ENCODE measurements around the gene MRPL38. TPM values are rescaled to one million over a fixed set of nuclear protein-coding genes. Genes with fewer than 3 reads are reported as not detected.

Gene MRPL38
- total RNA-seq, 1 donor from 2014 or later: 77.8 TPM

GRCh38 chr17:75910699-75911098 is 6.0 kb upstream of the MRPL38 start:
- Mint-ChIP-seq H3K27ac (peak overlapping the region; percentile 73), H3K4me1 (peaks cover 17% of the 10 kb centered on the region), H3K9me3 (no peaks in the 10 kb centered on the region), H3K4me3 (no peak overlapping the region), H3K27me3 (ENCODE audit: low read depth) (no peaks in the 10 kb centered on the region), H3K36me3 (no peaks in the 10 kb centered on the region)
- DNase-seq (ENCODE audit: low spot score in 2 of 2, unreplicated experiment in 2 of 2): no peak
- TF ChIP-seq, protein P1, sequence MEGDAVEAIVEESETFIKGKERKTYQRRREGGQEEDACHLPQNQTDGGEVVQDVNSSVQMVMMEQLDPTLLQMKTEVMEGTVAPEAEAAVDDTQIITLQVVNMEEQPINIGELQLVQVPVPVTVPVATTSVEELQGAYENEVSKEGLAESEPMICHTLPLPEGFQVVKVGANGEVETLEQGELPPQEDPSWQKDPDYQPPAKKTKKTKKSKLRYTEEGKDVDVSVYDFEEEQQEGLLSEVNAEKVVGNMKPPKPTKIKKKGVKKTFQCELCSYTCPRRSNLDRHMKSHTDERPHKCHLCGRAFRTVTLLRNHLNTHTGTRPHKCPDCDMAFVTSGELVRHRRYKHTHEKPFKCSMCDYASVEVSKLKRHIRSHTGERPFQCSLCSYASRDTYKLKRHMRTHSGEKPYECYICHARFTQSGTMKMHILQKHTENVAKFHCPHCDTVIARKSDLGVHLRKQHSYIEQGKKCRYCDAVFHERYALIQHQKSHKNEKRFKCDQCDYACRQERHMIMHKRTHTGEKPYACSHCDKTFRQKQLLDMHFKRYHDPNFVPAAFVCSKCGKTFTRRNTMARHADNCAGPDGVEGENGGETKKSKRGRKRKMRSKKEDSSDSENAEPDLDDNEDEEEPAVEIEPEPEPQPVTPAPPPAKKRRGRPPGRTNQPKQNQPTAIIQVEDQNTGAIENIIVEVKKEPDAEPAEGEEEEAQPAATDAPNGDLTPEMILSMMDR (IDR thresholded peaks at IDR 0.05; ENCODE audit: unreplicated experiment): no peak

DNA sequence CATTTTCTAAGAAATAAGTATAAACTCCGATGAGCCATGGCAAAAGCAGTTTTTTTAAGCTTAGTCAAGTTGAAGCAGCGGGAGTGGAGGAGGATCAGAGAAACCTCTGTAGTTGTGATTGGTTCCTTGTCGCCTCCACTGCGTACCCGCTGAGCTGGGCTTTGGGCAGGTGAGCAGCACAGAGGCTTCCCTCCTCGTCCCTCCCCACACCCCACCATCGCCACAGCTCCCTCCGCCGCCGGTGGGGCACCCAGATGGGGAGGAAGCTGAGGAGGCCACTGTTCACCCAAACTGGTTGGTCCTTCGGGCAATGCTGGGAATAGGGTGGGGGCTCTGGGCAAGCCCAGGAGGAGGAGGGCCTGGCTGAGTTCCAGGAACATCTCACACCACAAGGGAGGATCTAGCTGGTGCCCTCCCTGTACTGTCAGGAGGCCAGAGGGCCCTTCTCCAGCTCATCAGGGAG is 5.2 kb upstream of the MRPL38 start:
- H3K36me3 Mint-ChIP-seq: no peaks in the 10 kb centered on the region
- no peak overlapping the region for H3K4me3 Mint-ChIP-seq
- peak overlapping the region; percentile 79 for H3K27ac Mint-ChIP-seq
- no peaks in the 10 kb centered on the region for H3K27me3 Mint-ChIP-seq (ENCODE audit: low read depth)
- no peak for DNase-seq (ENCODE audit: low spot score in 2 of 2, unreplicated experiment in 2 of 2)
- TF ChIP-seq, protein P1 (IDR thresholded peaks at IDR 0.05; ENCODE audit: unreplicated experiment): no peak
- H3K4me1 Mint-ChIP-seq: peaks cover 17% of the 10 kb centered on the region
- H3K9me3 Mint-ChIP-seq: no peaks in the 10 kb centered on the region

DNA sequence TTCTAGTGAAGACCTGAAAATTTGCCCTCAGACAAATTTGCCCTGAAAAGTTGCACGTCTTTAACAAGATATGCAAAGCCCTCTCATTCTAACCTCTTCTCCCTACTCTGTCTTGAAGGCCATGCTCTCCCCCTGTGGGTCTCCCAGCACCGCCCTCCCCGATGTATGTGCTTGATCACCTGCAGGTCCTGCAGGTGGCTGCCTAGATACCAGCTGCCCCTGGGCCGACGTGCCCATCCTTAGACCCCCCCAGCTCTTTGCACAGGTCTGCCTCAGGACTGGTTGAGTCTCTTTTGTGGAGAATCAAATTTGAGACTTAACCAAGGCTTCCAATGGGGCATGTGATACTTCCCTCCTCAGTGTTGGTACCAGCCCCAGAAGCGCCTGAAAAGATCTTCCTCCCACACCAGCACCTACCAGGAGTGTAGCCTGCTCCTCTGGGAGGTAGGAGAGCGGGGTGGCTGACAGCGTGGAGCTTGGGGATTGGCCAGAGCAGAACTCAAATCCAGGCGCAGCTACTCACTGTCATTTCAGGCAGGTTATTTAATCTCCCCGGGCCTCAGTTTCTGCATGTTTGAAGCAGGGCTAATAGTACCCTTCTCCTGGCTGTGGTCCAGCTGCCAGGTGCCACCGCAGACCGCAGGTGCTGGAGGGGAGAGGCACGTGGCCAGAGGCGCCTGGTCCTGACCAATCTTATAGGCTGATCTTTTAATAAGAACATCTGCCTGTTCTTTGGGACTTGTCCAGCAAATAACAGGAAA is 4.5 kb upstream of the MRPL38 start:
- Mint-ChIP-seq H3K36me3 (no peaks in the 10 kb centered on the region), H3K9me3 (no peaks in the 10 kb centered on the region), H3K4me1 (peaks cover 17% of the 10 kb centered on the region), H3K27ac (peak overlapping the region; percentile 79), H3K27me3 (ENCODE audit: low read depth) (no peaks in the 10 kb centered on the region), H3K4me3 (no peak overlapping the region)
- DNase-seq (ENCODE audit: low spot score in 2 of 2, unreplicated experiment in 2 of 2): no peak
- TF ChIP-seq, protein P1 (IDR thresholded peaks at IDR 0.05; ENCODE audit: unreplicated experiment): no peak

DNA sequence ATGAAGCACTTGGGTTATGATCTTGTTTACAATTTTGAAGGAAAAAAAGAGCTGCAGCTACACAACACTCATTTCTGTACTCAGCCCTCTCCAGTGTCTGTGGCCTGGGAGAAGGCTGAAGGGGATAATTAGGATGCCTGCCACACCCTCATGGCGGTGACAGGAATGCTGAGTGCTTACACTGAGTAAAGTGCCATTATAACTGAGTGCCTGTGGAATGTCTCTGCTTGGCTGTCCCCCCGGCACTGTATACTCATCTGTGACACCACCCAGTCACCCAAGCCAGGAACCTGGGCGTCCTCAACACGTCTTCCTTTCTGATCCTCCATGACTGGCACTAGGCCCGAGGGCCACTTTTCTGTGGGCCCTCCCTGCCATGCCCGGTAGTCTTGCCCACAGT is 3.5 kb upstream of the MRPL38 start:
- H3K27ac Mint-ChIP-seq: peak overlapping the region; percentile 1
- no peaks in the 10 kb centered on the region for H3K27me3 Mint-ChIP-seq (ENCODE audit: low read depth)
- no peak for DNase-seq (ENCODE audit: low spot score in 2 of 2, unreplicated experiment in 2 of 2)
- no peaks in the 10 kb centered on the region for H3K9me3 Mint-ChIP-seq
- H3K4me3 Mint-ChIP-seq: no peak overlapping the region
- H3K36me3 Mint-ChIP-seq: no peaks in the 10 kb centered on the region
- H3K4me1 Mint-ChIP-seq: peaks cover 21% of the 10 kb centered on the region
- TF ChIP-seq, protein P1 (IDR thresholded peaks at IDR 0.05; ENCODE audit: unreplicated experiment): no peak

- TF ChIP-seq, protein P1 (IDR thresholded peaks at IDR 0.05; ENCODE audit: unreplicated experiment): no peak
- peaks cover 21% of the 10 kb centered on the region for H3K4me1 Mint-ChIP-seq
- H3K4me3 Mint-ChIP-seq: peak overlapping the region; percentile 22
- no peaks in the 10 kb centered on the region for H3K27me3 Mint-ChIP-seq (ENCODE audit: low read depth)
- H3K9me3 Mint-ChIP-seq: no peaks in the 10 kb centered on the region
- peak overlapping the region; percentile 61 for H3K27ac Mint-ChIP-seq
- no peaks in the 10 kb centered on the region for H3K36me3 Mint-ChIP-seq
- no peak for DNase-seq (ENCODE audit: low spot score in 2 of 2, unreplicated experiment in 2 of 2)
These were observed 1.6 kb upstream of the MRPL38 start for GRCh38 chr17:75906143-75906884.

Data from mesothelial cell of epicardium (in vitro differentiated cells).